DND-41 (cell line): ENCODE data around the gene CTXND1.

Experiments used
- ATAC-seq: fragments of 200-7000 bp; cut with Tn5 transposase; 3 replicates; pipeline ENCODE4 v1.9.1; 2021; ENCODE audit warnings: low read depth; ENCODE audit not compliant: insufficient read depth
- DNase-seq: peaks from one replicate; pipeline ENCODE4 v3.0.0-alpha.2; 2020
- H2AFZ ChIP-seq: 2 replicates; pipeline ENCODE4 v1.6.0; 2012; ENCODE audit warnings: low read depth, low read length
- H3K27ac ChIP-seq: 2 replicates; pipeline ENCODE4 v1.5.1; 2012; ENCODE audit warnings: low read length, inconsistent platforms
- H3K27me3 ChIP-seq: fragments of 200-600 bp; sonication (generic); 2 replicates; pipeline ENCODE4 v1.6.0; 2012; ENCODE audit warnings: low read length, mild to moderate bottlenecking, inconsistent platforms; ENCODE audit not compliant: insufficient read depth, poor library complexity
- H3K36me3 ChIP-seq: 2 replicates; pipeline ENCODE4 v1.5.1; 2012; ENCODE audit warnings: low read length, inconsistent platforms; ENCODE audit not compliant: insufficient read depth
- H3K4me1 ChIP-seq: 2 replicates; pipeline ENCODE4 v1.5.1; 2012; ENCODE audit warnings: mild to moderate bottlenecking, low read length; ENCODE audit not compliant: insufficient read depth
- H3K4me2 ChIP-seq: 2 replicates; pipeline ENCODE4 v1.6.0; 2012; ENCODE audit warnings: mild to moderate bottlenecking, moderate library complexity, low read length, inconsistent platforms; ENCODE audit not compliant: insufficient read depth
- H3K4me3 ChIP-seq, 2 experiments: fragments of 200-600 bp in 1 of 2; shearing (Covaris generic) in 1 of 2; 2 replicates each; pipeline ENCODE4 v1.5.1; 2012 to 2016; ENCODE audit warnings: inconsistent platforms in 2 of 2, low read length in 2 of 2, mild to moderate bottlenecking in 2 of 2, low read depth in 1 of 2, moderate library complexity in 1 of 2
- H3K79me2 ChIP-seq: 2 replicates; pipeline ENCODE4 v1.6.0; 2012; ENCODE audit warnings: low read length, inconsistent platforms; ENCODE audit not compliant: insufficient read depth
- H3K9ac ChIP-seq: 2 replicates; pipeline ENCODE4 v1.6.0; 2012; ENCODE audit warnings: low read depth, mild to moderate bottlenecking, inconsistent platforms, low read length, moderate library complexity
- H3K9me3 ChIP-seq: 2 replicates; pipeline ENCODE4 v1.5.1; 2012; ENCODE audit warnings: low read length, moderate library complexity, mild to moderate bottlenecking, inconsistent platforms; ENCODE audit not compliant: insufficient read depth, severe bottlenecking
- H4K20me1 ChIP-seq: 2 replicates; pipeline ENCODE4 v1.6.0; 2012; ENCODE audit warnings: low read length; ENCODE audit not compliant: insufficient read depth
- CTCF ChIP-seq: IDR thresholded peaks from 2 replicates; pipeline ENCODE4 v1.5.1; 2012; ENCODE audit warnings: borderline replicate concordance, low read length, moderate library complexity, mild to moderate bottlenecking; ENCODE audit not compliant: poor library complexity, severe bottlenecking; ENCODE audit errors: extremely low read depth
- EZH2 ChIP-seq: IDR thresholded peaks from 3 replicates; pipeline ENCODE4 v1.6.1; 2012; ENCODE audit warnings: borderline replicate concordance, low read depth, mild to moderate bottlenecking, moderate library complexity, low read length, inconsistent platforms; ENCODE audit not compliant: severe bottlenecking

CTXND1 gene

GRCh38 chr15:80219955-80220354 lies 32.1 kb downstream of the CTXND1 start:
- Histone ChIP-seq H3K79me2 (no peaks in the 10 kb centered on the region), H3K4me2 (no peak overlapping the region), H2AFZ (no peak overlapping the region), H3K27ac (no peak overlapping the region), H3K9ac (no peak overlapping the region), H3K4me1 (no peaks in the 10 kb centered on the region), H3K4me3 (no peak overlapping the region), H3K27me3 (no peaks in the 10 kb centered on the region), H3K9me3 (no peaks in the 10 kb centered on the region), H4K20me1 (no peaks in the 10 kb centered on the region), H3K36me3 (no peaks in the 10 kb centered on the region)
- DNase-seq = no peak
- no peak for TF ChIP-seq CTCF
- ATAC-seq = no peak

- no peak overlapping the region for H3K9ac ChIP-seq
- no peaks in the 10 kb centered on the region for H3K27me3 ChIP-seq
- no peak for TF ChIP-seq EZH2
- no peak for TF ChIP-seq CTCF
- no peaks in the 10 kb centered on the region for H3K36me3 ChIP-seq
- ATAC-seq (no peak), DNase-seq (no peak)
- no peaks in the 10 kb centered on the region for H4K20me1 ChIP-seq
- H3K4me2 ChIP-seq = no peak overlapping the region
- no peak overlapping the region for H3K27ac ChIP-seq
- no peaks in the 10 kb centered on the region for H3K79me2 ChIP-seq
- no peaks in the 10 kb centered on the region for H3K4me1 ChIP-seq
- H3K9me3 ChIP-seq = no peaks in the 10 kb centered on the region
- H3K4me3 ChIP-seq = no peak overlapping the region
- H2AFZ ChIP-seq = no peak overlapping the region
These were observed 34.6 kb downstream of the CTXND1 start for GRCh38 chr15:80217327-80217900.

DNA sequence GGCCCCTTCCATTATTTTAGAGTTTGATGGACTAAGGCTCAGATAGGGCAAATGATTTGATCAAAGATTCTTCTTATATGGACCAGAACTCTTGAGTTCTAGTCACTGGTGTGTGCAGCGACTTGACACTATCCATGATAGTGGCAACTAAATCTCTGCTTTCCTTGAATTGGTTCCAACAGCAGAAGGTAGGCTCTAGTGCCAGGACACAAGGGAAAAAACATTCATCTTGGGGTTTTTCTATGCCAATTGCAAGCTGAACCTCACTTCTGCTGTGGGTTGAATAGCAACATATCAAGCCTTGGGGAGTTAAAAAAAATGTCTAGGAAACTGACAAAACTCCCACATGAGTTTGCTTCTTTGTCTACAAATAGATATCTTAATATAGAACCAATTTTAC lies 35.1 kb downstream of the CTXND1 start:
- no peaks in the 10 kb centered on the region for H3K36me3 ChIP-seq
- no peak overlapping the region for H3K4me3 ChIP-seq
- no peaks in the 10 kb centered on the region for H3K79me2 ChIP-seq
- H3K4me1 ChIP-seq = no peaks in the 10 kb centered on the region
- no peak for ATAC-seq
- no peaks in the 10 kb centered on the region for H3K9me3 ChIP-seq
- no peak overlapping the region for H3K4me2 ChIP-seq
- no peak overlapping the region for H3K9ac ChIP-seq
- DNase-seq = no peak
- no peaks in the 10 kb centered on the region for H4K20me1 ChIP-seq
- peaks cover 4% of the 10 kb centered on the region for H3K27me3 ChIP-seq
- no peak overlapping the region for H2AFZ ChIP-seq
- H3K27ac ChIP-seq = no peak overlapping the region
- TF ChIP-seq EZH2 = no peak
- TF ChIP-seq CTCF = no peak

- H3K4me2 ChIP-seq = no peak overlapping the region
- no peaks in the 10 kb centered on the region for H3K36me3 ChIP-seq
- DNase-seq (no peak), ATAC-seq (no peak)
- no peak overlapping the region for H3K9ac ChIP-seq
- no peak for TF ChIP-seq CTCF
- TF ChIP-seq EZH2 = no peak
- no peak overlapping the region for H3K27ac ChIP-seq
- no peaks in the 10 kb centered on the region for H4K20me1 ChIP-seq
- H3K4me1 ChIP-seq = no peaks in the 10 kb centered on the region
- no peak overlapping the region for H2AFZ ChIP-seq
- H3K9me3 ChIP-seq = no peaks in the 10 kb centered on the region
- no peak overlapping the region for H3K4me3 ChIP-seq
- no peaks in the 10 kb centered on the region for H3K79me2 ChIP-seq
- H3K27me3 ChIP-seq = peaks cover 4% of the 10 kb centered on the region
These were observed 35.9 kb downstream of the CTXND1 start for GRCh38 chr15:80216141-80216540.
